ENCODE results near the gene KCNK2.

GRCh38 chr1:215083383-215083961 lies 935 bp downstream of the KCNK2 start:
- TF ChIP-seq, protein P1, sequence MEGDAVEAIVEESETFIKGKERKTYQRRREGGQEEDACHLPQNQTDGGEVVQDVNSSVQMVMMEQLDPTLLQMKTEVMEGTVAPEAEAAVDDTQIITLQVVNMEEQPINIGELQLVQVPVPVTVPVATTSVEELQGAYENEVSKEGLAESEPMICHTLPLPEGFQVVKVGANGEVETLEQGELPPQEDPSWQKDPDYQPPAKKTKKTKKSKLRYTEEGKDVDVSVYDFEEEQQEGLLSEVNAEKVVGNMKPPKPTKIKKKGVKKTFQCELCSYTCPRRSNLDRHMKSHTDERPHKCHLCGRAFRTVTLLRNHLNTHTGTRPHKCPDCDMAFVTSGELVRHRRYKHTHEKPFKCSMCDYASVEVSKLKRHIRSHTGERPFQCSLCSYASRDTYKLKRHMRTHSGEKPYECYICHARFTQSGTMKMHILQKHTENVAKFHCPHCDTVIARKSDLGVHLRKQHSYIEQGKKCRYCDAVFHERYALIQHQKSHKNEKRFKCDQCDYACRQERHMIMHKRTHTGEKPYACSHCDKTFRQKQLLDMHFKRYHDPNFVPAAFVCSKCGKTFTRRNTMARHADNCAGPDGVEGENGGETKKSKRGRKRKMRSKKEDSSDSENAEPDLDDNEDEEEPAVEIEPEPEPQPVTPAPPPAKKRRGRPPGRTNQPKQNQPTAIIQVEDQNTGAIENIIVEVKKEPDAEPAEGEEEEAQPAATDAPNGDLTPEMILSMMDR (IDR thresholded peaks at IDR 0.05): no peak
- no peak for TF ChIP-seq POLR2A (IDR thresholded peaks at IDR 0.05)
